Mononuclear cell (primary cell): Measurements from ENCODE around the gene CHMP6. TPM values are rescaled to one million over a fixed set of nuclear protein-coding genes. Genes with fewer than 3 reads are reported as not detected.

ENCODE experiments used
- H3K27me3 ChIP-seq: 2 replicates; pipeline ENCODE4 v1.6.0; 2011; ENCODE audit warnings: low read length, control low read depth; ENCODE audit not compliant: insufficient read depth
- H3K4me1 ChIP-seq: 2 replicates; pipeline ENCODE4 v1.5.1; 2011; ENCODE audit warnings: mild to moderate bottlenecking, low read length, control low read depth; ENCODE audit not compliant: insufficient read depth
- H3K4me3 ChIP-seq: 2 replicates; pipeline ENCODE4 v1.5.1; 2011; ENCODE audit warnings: mild to moderate bottlenecking, low read length, moderate library complexity
- H3K9me3 ChIP-seq: 2 replicates; pipeline ENCODE4 v1.5.1; 2011; ENCODE audit warnings: low read depth, mild to moderate bottlenecking, control low read depth, low read length
- total RNA-seq: library from RNA; depleted of rRNA; stranded (reverse); fragments of >200 nt; gene quantifications from one replicate; pipeline ENCODE4 v1.2.3, GENCODE V29; 2012

The CHMP6 gene
- total RNA-seq, 1 donor, result 14.4 TPM

DNA sequence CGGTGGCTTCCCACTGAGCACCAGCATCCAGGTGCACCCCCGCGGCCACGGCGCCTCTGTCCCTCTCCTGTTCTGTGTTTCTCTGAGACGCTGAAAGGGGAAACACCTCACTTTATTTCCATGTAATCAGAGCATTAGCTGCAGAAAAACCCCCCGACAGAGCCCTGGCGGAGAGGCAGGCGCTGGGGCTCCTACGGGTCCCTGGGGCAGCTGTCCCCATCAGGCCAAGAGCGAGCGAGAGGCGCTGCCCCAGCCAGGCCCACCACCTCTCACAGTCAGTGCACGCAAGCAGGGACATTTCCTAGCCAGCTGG lies 27.1 kb upstream of the CHMP6 start:
- Histone ChIP-seq H3K4me1 (peaks cover under 1% of the 10 kb centered on the region), H3K9me3 (no peaks in the 10 kb centered on the region), H3K4me3 (no peak overlapping the region), H3K27me3 (no peaks in the 10 kb centered on the region)

DNA sequence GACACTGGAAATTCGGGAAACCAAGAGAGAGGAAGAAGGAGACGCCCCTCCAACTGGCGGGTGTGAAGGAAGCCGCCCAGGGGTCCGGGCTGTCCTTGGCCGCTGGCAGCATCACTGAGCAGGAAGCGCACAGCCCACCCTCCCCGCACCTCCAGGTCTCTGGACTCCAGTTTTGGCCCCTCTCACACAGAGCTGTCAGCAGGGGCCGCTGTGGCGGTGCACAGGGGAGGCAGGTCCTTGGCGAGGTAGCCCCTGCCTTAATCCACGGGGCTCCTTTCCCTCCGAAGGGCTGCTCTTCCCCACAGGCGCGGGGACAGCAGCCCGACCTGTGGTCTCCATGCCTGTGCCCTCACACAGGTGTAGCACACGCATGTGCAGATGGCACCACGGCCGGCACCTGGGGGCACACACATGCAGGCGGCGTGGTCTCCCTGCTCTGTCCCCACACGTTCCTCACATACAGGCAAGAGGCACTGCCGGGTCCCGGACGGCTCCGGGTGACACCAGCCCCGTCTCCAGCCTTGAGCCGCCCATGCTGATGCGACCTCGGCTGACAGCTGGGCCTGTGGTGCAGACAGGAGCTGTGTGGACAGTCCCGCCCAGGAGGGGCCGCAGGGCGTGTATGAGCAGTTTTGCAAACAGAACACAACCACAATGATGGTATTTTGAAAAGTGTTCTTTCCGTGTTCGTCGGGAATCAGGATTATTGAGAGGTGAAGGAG lies 26.6 kb upstream of the CHMP6 start:
- Histone ChIP-seq H3K9me3 (no peaks in the 10 kb centered on the region), H3K4me3 (no peak overlapping the region), H3K4me1 (peaks cover 6% of the 10 kb centered on the region), H3K27me3 (no peaks in the 10 kb centered on the region)

DNA sequence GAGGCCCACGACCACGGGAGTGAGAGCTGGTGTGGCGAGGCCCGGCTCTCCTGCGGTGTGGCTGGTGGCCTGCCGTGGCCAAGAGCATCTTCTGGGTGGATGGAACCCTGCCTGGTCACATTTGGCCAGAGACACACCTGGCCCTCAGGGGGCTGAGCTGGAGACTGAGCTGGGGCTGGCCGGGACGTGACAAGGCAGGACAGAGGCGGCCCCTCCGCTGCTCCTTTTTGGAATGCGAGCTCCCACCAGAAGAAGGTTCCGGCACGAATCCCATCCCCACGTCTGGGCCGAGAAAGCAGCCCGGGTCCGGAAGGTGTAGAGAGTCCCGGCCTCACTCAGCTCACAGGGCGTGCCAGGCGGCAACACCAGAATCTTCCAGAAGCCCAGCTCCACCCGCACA lies 26.0 kb upstream of the CHMP6 start:
- H3K9me3 ChIP-seq, result no peaks in the 10 kb centered on the region
- no peaks in the 10 kb centered on the region for H3K27me3 ChIP-seq
- H3K4me1 ChIP-seq, result peaks cover 11% of the 10 kb centered on the region
- no peak overlapping the region for H3K4me3 ChIP-seq

DNA sequence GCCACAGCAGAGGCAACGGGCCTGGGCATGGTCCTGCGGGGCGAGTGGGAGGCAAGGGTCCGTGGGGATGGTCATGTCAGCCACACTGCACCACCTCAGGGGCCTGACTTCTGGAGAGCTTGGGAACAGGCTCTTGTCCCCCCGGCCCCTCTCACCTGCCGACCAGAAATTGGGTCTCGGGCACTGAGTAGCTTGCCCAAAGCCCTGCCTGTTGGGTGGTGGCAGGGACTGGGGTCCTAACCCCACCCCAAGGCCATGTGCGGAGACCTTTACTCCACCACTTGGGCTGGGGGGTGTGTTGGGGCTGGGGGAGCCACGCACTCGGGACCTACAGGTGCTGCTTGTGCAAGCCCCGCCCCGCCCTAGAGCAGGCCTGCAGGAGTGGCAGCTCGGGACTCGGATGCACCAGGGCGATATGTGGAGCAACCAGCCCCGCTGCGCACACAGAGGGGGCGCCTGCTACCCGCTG lies 24.2 kb upstream of the CHMP6 start:
- no peak overlapping the region for H3K4me3 ChIP-seq

DNA sequence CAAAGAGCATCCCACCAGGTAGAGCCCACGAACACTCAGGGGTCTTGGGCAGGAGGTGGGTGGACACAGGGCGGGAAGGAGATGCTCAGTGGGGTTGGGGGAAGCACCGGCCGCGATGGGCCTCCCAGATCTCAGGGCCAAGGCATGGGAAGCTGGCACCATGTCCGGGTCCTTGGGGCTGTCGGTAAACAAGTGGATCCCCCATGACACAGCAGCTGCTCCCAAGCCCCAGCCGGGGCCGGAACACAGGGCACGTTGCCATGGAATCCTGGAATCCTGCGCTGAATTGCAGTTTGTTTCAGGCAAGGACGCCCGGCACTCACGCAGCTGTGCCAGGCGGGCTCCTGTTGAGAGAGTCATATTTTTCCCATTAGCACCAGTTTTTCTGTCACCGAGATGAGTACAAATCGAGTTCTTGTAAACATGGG lies 23.0 kb upstream of the CHMP6 start:
- H3K9me3 ChIP-seq, result no peaks in the 10 kb centered on the region
- no peak overlapping the region for H3K4me3 ChIP-seq
- H3K4me1 ChIP-seq, result peaks cover 13% of the 10 kb centered on the region
- H3K27me3 ChIP-seq, result no peaks in the 10 kb centered on the region

More for the DNA sequence above, 24.2 kb upstream of the CHMP6 start:
- H3K4me1 ChIP-seq, result peaks cover 13% of the 10 kb centered on the region
- no peaks in the 10 kb centered on the region for H3K9me3 ChIP-seq
- H3K27me3 ChIP-seq, result no peaks in the 10 kb centered on the region

DNA sequence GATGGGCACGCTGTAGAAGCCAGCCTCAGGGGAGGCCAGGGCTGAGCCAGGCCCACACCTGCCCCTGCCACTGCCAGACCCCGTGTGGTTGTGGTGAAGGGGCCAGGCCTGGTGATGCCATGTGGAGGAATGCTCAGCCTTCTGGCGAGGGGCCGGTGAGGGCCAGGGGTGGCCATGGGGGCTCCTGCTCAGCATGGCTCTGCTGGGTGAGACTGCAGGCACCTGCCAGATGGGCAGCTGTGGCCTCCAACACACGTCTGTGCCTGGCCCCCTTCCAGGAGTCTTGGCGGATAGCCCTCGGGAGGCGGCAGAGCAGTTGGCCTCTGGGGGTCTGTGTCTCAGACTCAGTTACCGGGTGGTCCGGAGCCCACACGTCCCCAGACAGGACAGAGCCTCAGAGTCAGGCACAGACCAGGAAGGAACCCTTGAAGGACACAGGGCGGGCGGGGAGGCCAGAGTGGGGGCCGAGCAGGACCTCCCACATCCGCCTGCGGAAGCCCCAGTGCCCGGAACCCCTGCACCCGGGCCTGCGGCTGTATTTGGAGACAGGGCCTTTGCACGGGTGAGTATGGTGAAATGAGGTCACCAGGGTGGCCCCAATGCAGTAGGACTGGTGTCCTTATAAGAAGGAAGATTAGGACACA lies 22.5 kb upstream of the CHMP6 start:
- Histone ChIP-seq H3K27me3 (no peaks in the 10 kb centered on the region), H3K4me3 (no peak overlapping the region), H3K9me3 (no peaks in the 10 kb centered on the region), H3K4me1 (peaks cover 13% of the 10 kb centered on the region)

DNA sequence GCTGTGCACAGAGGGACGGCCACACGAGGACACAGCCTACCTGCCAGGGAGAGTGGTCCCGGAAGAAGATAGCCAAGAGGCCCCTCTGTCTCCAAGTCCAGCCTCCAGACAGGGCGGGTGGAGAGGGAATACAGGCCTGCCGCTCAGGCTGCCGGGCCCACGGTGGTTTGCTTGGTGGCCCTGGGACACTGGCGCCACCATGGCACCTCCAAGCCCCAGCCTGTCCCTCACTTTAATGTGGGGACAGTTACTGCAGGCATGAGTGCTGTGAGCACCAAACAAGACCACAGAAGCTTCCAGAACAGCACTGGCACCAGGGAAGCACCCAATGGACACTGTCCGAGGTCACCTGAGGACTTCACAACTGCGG lies 22.0 kb upstream of the CHMP6 start:
- H3K4me1 ChIP-seq, result peaks cover 13% of the 10 kb centered on the region
- no peak overlapping the region for H3K4me3 ChIP-seq
- H3K27me3 ChIP-seq, result no peaks in the 10 kb centered on the region
- H3K9me3 ChIP-seq, result no peaks in the 10 kb centered on the region

DNA sequence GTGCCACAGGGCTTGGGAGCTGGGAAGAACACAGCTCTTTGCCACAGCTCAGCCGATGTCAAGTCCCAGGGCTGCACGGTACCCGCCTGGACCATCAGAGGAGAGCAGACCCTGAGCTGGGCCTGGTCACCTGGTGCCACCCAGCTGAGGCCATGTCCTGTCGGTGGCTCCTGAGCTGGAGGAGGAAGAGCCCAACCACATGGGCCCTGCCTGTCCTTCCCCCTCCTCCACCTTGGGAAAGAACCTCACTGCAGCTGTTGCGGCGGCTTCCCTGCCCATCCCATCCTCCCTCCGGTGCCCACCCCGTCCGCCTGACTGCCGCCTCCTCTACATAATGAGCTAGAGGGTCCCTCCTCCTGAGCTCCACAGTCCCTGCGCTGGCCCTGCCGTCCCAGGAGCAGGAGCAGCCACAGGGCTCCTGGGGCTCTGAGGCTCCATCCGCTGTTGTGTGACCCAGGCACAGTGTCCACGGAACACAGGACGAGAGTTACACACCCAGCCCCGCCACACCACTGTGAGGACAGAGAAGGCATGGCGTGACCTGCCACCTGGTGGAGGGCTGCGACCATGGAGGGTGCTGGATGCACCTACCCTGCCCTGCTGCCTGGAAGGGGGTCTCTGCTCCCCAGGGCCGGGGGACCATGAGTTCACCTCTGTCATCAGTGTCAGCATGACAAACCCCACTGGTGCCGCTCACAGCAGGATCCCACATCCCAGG lies 21.4 kb upstream of the CHMP6 start:
- H3K4me3 ChIP-seq, result no peak overlapping the region
- no peaks in the 10 kb centered on the region for H3K27me3 ChIP-seq
- no peaks in the 10 kb centered on the region for H3K9me3 ChIP-seq
- H3K4me1 ChIP-seq, result peaks cover 13% of the 10 kb centered on the region

DNA sequence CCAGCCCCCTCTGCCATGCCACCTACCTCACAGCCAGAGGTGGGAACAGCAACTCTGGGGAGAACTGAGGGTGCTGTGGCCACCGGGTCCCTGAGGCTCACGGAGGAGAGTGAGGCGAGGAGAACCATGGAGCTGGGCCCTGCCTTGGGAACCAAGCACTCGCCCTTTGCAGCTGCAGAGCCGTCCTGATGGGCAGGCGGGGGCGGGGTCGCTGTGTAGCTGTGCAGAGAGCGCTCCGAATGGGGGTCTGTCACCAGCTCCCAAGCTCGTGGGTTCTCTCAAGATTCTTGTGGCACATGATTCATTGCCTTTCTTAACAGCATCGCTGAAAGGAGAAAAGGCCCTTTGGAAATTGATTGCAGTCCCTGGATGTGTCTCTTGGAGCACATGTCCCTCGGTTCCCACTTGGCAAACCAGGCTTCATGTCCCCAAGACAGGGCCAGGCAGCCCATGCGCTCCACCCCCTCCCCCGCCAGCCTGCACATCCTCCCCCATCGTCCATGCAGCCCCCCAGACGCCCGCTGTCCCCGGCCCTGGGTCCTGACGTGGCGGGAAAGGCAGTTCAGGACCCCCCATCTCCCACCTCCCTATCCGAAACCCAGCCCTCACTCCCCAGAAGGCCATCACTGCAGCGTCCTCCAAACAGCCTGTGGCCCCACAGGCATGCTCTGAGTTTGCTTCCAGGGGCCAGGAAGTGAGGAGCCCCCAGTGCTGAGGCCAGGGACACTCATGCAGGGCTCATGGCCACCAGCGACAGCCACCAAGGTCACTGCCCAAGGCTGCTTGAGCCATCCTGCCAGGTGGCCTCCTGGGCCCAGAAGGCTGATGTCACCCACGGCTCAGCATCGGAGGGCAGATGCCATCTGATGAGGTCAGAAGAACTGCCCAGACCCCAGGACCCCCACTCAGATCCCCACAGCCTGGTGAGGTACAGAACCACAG lies 20.6 kb upstream of the CHMP6 start:
- Histone ChIP-seq H3K9me3 (no peaks in the 10 kb centered on the region), H3K4me1 (peaks cover 13% of the 10 kb centered on the region), H3K27me3 (no peaks in the 10 kb centered on the region), H3K4me3 (no peak overlapping the region)

DNA sequence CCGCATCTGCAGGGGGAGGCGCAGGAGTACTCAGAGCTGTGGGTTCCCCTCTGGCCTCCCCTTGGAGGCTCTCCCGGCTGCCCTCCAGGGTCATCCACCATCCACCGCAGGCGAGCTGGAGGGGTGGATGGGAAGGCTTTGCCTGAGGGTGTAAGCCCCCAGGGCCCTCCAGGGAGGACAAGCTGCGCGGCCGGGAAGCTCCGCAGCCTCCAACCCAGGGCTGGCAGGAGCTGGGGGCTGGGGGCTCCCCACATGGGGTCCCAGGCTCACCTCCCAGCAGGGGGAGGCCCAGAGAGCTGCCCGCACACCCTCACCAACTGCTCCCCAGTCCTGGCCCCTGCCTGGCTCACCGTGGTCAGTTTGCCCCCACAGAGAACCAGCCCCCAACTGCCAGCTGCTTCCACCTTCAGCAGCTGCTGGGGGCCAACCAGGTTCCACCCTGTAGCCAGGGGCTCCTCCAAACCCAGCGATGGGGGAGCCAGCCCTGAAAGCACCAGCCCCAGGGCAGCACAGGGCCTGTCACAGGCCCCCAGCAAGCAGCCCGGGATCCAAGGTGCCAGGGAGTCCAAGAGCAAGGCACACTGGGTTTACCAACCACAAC lies 19.8 kb upstream of the CHMP6 start:
- H3K4me1 ChIP-seq, result peaks cover 13% of the 10 kb centered on the region
- no peaks in the 10 kb centered on the region for H3K9me3 ChIP-seq
- no peak overlapping the region for H3K4me3 ChIP-seq
- no peaks in the 10 kb centered on the region for H3K27me3 ChIP-seq

DNA sequence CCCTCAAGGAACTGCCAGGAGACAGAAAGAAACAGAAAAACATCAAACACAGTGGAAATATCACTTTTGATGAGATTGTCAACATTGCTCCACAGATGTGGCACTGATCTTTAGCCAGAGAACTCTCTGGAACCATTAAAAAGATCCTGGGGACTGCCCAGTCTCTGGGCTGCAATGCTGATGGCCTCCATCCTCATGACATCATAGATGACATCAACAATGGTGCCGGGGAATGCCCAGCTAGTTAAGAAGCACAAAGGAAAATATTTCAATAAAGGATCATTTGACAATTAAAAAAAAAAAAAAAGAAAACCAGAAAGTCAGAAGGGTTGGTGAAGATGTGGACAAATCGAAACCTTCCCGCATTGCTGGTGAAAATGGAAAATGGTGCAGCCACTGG lies 14.9 kb upstream of the CHMP6 start:
- Histone ChIP-seq H3K27me3 (no peaks in the 10 kb centered on the region), H3K9me3 (no peaks in the 10 kb centered on the region), H3K4me3 (no peak overlapping the region), H3K4me1 (no peaks in the 10 kb centered on the region)

DNA sequence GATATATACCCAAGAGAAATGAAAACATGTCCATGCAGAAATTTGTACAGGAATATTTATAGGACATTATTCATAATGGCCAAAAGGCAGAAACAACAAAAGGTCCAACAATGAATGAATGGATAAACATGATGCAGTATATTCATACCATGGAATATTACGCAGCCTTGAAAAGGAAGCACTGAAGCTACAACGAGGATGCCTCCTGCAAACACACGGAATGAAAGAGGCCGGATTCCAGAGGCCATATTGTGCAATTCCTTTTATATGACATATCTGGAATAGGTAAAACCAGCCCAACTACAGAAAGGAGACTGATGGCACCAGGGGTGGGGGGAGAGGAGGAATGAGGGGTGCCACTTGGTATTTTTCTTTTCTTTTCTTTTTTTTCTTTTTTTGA lies 14.5 kb upstream of the CHMP6 start:
- no peaks in the 10 kb centered on the region for H3K4me1 ChIP-seq
- no peaks in the 10 kb centered on the region for H3K9me3 ChIP-seq
- H3K4me3 ChIP-seq, result no peak overlapping the region
- no peaks in the 10 kb centered on the region for H3K27me3 ChIP-seq

DNA sequence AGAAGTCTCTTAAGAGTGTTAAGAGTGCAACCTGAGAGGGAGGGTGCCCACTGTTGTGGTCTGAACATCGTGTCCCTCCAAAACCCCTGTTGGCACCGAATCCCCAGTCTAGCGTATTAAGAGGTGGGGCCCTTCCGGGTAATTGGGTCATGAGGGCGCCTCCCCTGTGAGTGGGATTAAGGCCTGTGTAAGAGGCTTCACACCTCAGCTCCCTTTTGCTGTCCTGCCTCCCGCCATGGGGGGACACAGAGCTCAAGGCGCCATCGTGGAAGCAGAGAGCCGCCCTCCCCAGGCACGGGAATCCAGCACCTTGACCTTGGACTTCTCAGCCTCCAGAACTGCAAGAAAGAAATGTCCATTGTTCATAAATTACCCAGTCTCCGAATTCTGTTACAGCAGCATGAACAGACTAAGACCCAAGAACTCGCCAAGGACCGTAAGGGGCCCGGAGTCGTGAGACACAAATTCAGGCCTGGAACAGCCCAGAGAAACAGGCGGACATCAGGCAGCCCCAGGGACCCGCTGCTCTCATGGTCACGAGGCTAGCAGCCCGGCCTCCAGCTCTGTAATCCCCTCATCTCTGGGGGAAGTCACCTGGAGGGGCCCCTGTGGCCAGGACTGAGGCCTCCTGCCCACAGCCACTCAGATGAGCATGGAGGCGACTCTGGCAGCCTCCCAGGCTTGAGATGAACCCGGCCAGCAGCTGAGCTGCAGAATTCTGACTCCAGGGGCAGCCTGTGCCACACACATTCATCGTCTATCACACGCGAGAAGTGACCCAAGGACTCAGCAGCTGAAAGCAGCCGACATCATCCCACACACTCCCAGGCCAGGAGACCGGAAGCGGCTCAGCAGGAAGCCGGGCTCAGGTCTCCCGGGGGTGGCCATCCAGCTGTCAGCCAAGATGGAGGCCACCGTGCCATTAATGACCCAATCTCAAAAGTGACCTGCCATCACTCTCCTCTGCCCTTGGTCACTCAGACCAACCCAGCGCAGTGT lies 12.8 kb upstream of the CHMP6 start:
- H3K27me3 ChIP-seq, result no peaks in the 10 kb centered on the region
- no peaks in the 10 kb centered on the region for H3K9me3 ChIP-seq
- H3K4me1 ChIP-seq, result no peaks in the 10 kb centered on the region
- no peak overlapping the region for H3K4me3 ChIP-seq
